ENCODE data around the gene C3. TPM values are rescaled to one million over a fixed set of nuclear protein-coding genes. Genes with fewer than 3 reads are reported as not detected.
"Not testable (repeated sequence)": the region's sequence is repeated elsewhere in the genome, so short reads cannot be mapped to it uniquely, and the experiment has no call there.

The C3 gene
- total RNA-seq, 4 donors from 2014 or later = 393 to 1,020 (median 677) TPM

GRCh38 chr19:6648141-6648715, 72.2 kb downstream of the C3 start:
- Histone ChIP-seq H3K36me3 (no peaks in the 10 kb centered on the region), H3K4me1 (no peaks in the 10 kb centered on the region), H3K4me3 (no peak overlapping the region), H3K9me3 (peaks cover 0 to 7% (median 2%) of the 10 kb centered on the region in 4 donors), H3K27ac (replicated peaks in 1 of 4) (no peak overlapping the region), H3K27me3 (peaks cover 0 to 53% (median 0%) of the 10 kb centered on the region in 4 donors)
- TF ChIP-seq EP300 (IDR thresholded peaks at IDR 0.05) (no peak), POLR2AphosphoS5 (IDR thresholded peaks at IDR 0.05) (no peak), POLR2A (IDR thresholded peaks at IDR 0.05; ENCODE audit: low read depth) (no peak)
- TF ChIP-seq, protein P1, sequence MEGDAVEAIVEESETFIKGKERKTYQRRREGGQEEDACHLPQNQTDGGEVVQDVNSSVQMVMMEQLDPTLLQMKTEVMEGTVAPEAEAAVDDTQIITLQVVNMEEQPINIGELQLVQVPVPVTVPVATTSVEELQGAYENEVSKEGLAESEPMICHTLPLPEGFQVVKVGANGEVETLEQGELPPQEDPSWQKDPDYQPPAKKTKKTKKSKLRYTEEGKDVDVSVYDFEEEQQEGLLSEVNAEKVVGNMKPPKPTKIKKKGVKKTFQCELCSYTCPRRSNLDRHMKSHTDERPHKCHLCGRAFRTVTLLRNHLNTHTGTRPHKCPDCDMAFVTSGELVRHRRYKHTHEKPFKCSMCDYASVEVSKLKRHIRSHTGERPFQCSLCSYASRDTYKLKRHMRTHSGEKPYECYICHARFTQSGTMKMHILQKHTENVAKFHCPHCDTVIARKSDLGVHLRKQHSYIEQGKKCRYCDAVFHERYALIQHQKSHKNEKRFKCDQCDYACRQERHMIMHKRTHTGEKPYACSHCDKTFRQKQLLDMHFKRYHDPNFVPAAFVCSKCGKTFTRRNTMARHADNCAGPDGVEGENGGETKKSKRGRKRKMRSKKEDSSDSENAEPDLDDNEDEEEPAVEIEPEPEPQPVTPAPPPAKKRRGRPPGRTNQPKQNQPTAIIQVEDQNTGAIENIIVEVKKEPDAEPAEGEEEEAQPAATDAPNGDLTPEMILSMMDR (IDR thresholded peaks at IDR 0.05) = no peak
- WGBS = 80% methylated on average over 9 of the region's 9 CpGs
- no peak for DNase-seq (ENCODE audit: extremely low spot score)
- intact Hi-C loops (cut with DNase I) = no loop called here

DNA sequence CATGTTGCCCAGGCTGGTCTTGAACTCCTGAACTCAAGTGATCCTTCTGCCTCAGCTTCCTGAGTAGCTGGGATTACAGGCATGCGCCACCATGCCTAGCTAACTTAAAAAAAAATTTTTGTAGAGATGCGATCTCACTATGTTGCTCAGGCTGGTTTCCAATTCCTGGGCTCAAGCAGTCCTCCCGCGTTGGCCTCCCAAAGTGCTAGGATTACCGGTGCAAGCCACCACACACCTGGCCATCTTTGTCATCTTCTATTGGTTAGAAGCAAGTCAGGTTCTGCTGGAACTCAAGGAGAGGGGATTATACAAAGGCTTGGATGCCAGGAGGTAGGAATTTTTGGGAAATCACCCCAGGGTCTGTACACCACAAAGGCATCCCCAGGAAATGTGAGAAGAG, 75.7 kb downstream of the C3 start:
- no peaks in the 10 kb centered on the region for H3K36me3 ChIP-seq
- no peaks in the 10 kb centered on the region for H3K9me3 ChIP-seq
- intact Hi-C loops (cut with DNase I) = no loop called here
- WGBS = 80% methylated on average over 5 of the region's 5 CpGs
- H3K27me3 ChIP-seq = peaks cover 0 to 62% (median 0%) of the 10 kb centered on the region in 4 donors
- H3K27ac ChIP-seq (replicated peaks in 1 of 4) = no peak overlapping the region
- TF ChIP-seq POLR2A (IDR thresholded peaks at IDR 0.05; ENCODE audit: low read depth) (no peak), EP300 (IDR thresholded peaks at IDR 0.05) (no peak), POLR2AphosphoS5 (IDR thresholded peaks at IDR 0.05) (no peak)
- DNase-seq (ENCODE audit: extremely low spot score) = no peak
- no peak overlapping the region for H3K4me3 ChIP-seq
- no peaks in the 10 kb centered on the region for H3K4me1 ChIP-seq

- H3K27ac ChIP-seq (replicated peaks in 1 of 4); intact Hi-C loops (cut with DNase I); H3K4me3 ChIP-seq; H3K36me3 ChIP-seq; H3K9me3 ChIP-seq; DNase-seq (ENCODE audit: extremely low spot score); H3K4me1 ChIP-seq: not testable (repeated sequence)
- peaks cover 0 to 56% (median 0%) of the 10 kb centered on the region in 4 donors for H3K27me3 ChIP-seq
- 78% methylated on average over 9 of the region's 9 CpGs for WGBS
These were observed 80.1 kb downstream of the C3 start for GRCh38 chr19:6640333-6640732.

GRCh38 chr19:6639439-6639838, 81.0 kb downstream of the C3 start:
- peaks cover 0 to 47% (median 0%) of the 10 kb centered on the region in 4 donors for H3K27me3 ChIP-seq
- intact Hi-C loops (cut with DNase I) = loop anchor here (10.0 kb wide), 1 partner anchor 95 kb away; the partner anchor contains the start of genes GPR108 and TRIP10
- no peak overlapping the region for H3K4me3 ChIP-seq
- WGBS = 78% methylated on average over 4 of the region's 4 CpGs
- H3K27ac ChIP-seq (replicated peaks in 1 of 4) = no peak overlapping the region
- DNase-seq (ENCODE audit: extremely low spot score) = peak; percentile 74
- H3K9me3 ChIP-seq = no peaks in the 10 kb centered on the region
- TF ChIP-seq, protein P1 (IDR thresholded peaks at IDR 0.05) = no peak
- TF ChIP-seq EP300 (IDR thresholded peaks at IDR 0.05) (no peak), POLR2A (IDR thresholded peaks at IDR 0.05; ENCODE audit: low read depth) (no peak), POLR2AphosphoS5 (IDR thresholded peaks at IDR 0.05) (no peak)
- no peaks in the 10 kb centered on the region for H3K36me3 ChIP-seq
- H3K4me1 ChIP-seq = no peaks in the 10 kb centered on the region

- H3K27ac ChIP-seq (replicated peaks in 1 of 4); DNase-seq (ENCODE audit: extremely low spot score); H3K36me3 ChIP-seq; H3K4me1 ChIP-seq; H3K4me3 ChIP-seq; H3K9me3 ChIP-seq: not testable (repeated sequence)
- WGBS = 89% methylated on average over 4 of the region's 4 CpGs
- H3K27me3 ChIP-seq = peaks cover 0 to 28% (median 0%) of the 10 kb centered on the region in 4 donors
- intact Hi-C loops (cut with DNase I) = loop anchor here (10.0 kb wide), 1 partner anchor 101 kb away; the partner anchor contains the start of genes GPR108 and TRIP10
These were observed 87.0 kb downstream of the C3 start for GRCh38 chr19:6633456-6633813.

- not testable (repeated sequence) for H3K9me3 ChIP-seq; DNase-seq (ENCODE audit: extremely low spot score); H3K4me1 ChIP-seq; H3K36me3 ChIP-seq; H3K27ac ChIP-seq (replicated peaks in 1 of 4); H3K4me3 ChIP-seq
- intact Hi-C loops (cut with DNase I) = loop anchor here (1.0 to 10.0 kb wide), 2 partner anchors 102 to 230 kb away; partner anchors contain the start of genes GPR108 and TRIP10
- WGBS = 72% methylated on average over 18 of the region's 26 CpGs
- H3K27me3 ChIP-seq = peaks cover 0 to 31% (median 0%) of the 10 kb centered on the region in 4 donors
- TF ChIP-seq, protein P1 (IDR thresholded peaks at IDR 0.05) = peak; percentile 48 to 67 (median 58)
These were observed 87.5 kb downstream of the C3 start for GRCh38 chr19:6632747-6633455.

All from esophagus muscularis mucosa (tissue), 4 donors.